ENCODE measurements around the gene PARL. TPM values are rescaled to one million over a fixed set of nuclear protein-coding genes. Genes with fewer than 3 reads are reported as not detected.
A peak's percentile ranks its signal among the peaks of the same experiment; 100 is the strongest.

Gene PARL
- total RNA-seq, 1 experiment from 2014 or later = 69.7 TPM

GRCh38 chr3:183912895-183913579 lies 28.4 kb upstream of the PARL start:
- Histone ChIP-seq H3K4me2 (ENCODE audit: low read length) (no peak overlapping the region), H3K27ac (ENCODE audit: low read depth, low read length) (no peak overlapping the region), H3K27me3 (ENCODE audit: insufficient read depth, low read length) (no peaks in the 10 kb centered on the region), H3K9me2 (ENCODE audit: insufficient read depth) (no peaks in the 10 kb centered on the region), H3K36me3 (ENCODE audit: control insufficient read depth in 1 of 2, insufficient read depth in 2 of 2, low read length in 2 of 2) (no peaks in the 10 kb centered on the region), H3K4me1 (ENCODE audit: control insufficient read depth in 1 of 2, insufficient read depth in 2 of 2, low read length in 2 of 2) (peaks cover 0 to 23% of the 10 kb centered on the region in 2 experiments; a peak in 2 of 4 replicates), H3K4me3 (replicated peaks in 1 of 2; ENCODE audit: low read depth in 1 of 2, low read length in 2 of 2) (no peak overlapping the region), H3K79me2 (ENCODE audit: insufficient read depth, low read length) (no peaks in the 10 kb centered on the region), H2AFZ (ENCODE audit: low read depth, low read length, poor library complexity, severe bottlenecking) (no peak overlapping the region), H3K9ac (ENCODE audit: low read length) (no peak overlapping the region), H3K9me3 (ENCODE audit: control insufficient read depth in 1 of 2, insufficient read depth in 1 of 2, low read depth in 1 of 2, low read length in 2 of 2) (no peaks in the 10 kb centered on the region), H4K20me1 (ENCODE audit: insufficient read depth) (no peaks in the 10 kb centered on the region)
- intact Hi-C loops (cut with micrococcal nuclease) = no loop called here
- ChIA-PET POLR2A (no interaction called here), CTCF (no interaction called here), RAD21 (ENCODE audit: low non-redundant PET in 1 of 2, low total read pairs in 2 of 2, uncharacterized antibody in 2 of 2, unreplicated experiment in 2 of 2) (no interaction called here)
- DNase-seq (ENCODE audit: low read depth, low spot score) (no peak), ATAC-seq (0 out of 2 replicates have a peak, but pooled peaks have one; percentile 39)
- TF ChIP-seq SP1 (IDR thresholded peaks at IDR 0.05; ENCODE audit: low read depth) (no peak), REST (IDR thresholded peaks at IDR 0.05; ENCODE audit: low read depth) (no peak)
- BruUV-seq (replicated peaks) = no TSS peak

GRCh38 chr3:183911763-183912506 lies 27.3 kb upstream of the PARL start:
- DNase-seq (ENCODE audit: low read depth, low spot score) = no peak
- CTCF ChIA-PET = no interaction called here
- Histone ChIP-seq H3K4me3 (replicated peaks in 1 of 2; ENCODE audit: low read depth in 1 of 2, low read length in 2 of 2) (no peak overlapping the region), H4K20me1 (ENCODE audit: insufficient read depth) (no peaks in the 10 kb centered on the region), H3K36me3 (ENCODE audit: control insufficient read depth in 1 of 2, insufficient read depth in 2 of 2, low read length in 2 of 2) (no peaks in the 10 kb centered on the region), H3K27me3 (ENCODE audit: insufficient read depth, low read length) (no peaks in the 10 kb centered on the region), H3K79me2 (ENCODE audit: insufficient read depth, low read length) (no peaks in the 10 kb centered on the region), H3K9me2 (ENCODE audit: insufficient read depth) (no peaks in the 10 kb centered on the region), H3K9me3 (ENCODE audit: control insufficient read depth in 1 of 2, insufficient read depth in 1 of 2, low read depth in 1 of 2, low read length in 2 of 2) (no peaks in the 10 kb centered on the region), H2AFZ (ENCODE audit: low read depth, low read length, poor library complexity, severe bottlenecking) (no peak overlapping the region), H3K4me2 (ENCODE audit: low read length) (no peak overlapping the region), H3K9ac (ENCODE audit: low read length) (no peak overlapping the region), H3K4me1 (ENCODE audit: control insufficient read depth in 1 of 2, insufficient read depth in 2 of 2, low read length in 2 of 2) (peaks cover 0 to 23% of the 10 kb centered on the region in 2 experiments; a peak in 2 of 4 replicates), H3K27ac (ENCODE audit: low read depth, low read length) (no peak overlapping the region)
- no TSS peak for BruUV-seq (replicated peaks)
- RAD21 ChIA-PET (ENCODE audit: low non-redundant PET in 1 of 2, low total read pairs in 2 of 2, uncharacterized antibody in 2 of 2, unreplicated experiment in 2 of 2) = no interaction called here
- POLR2A ChIA-PET = no interaction called here
- TF ChIP-seq SIN3A (IDR thresholded peaks at IDR 0.05; ENCODE audit: low read depth) = no peak
- no peak for TF ChIP-seq CTCF (IDR thresholded peaks at IDR 0.05 in 2 of 3, conservative IDR thresholded peaks at IDR 0.05 in 1 of 3; ENCODE audit: borderline replicate concordance in 1 of 3, insufficient read depth in 1 of 3, low read depth in 2 of 3, low read length in 2 of 3)
- TF ChIP-seq SRF (IDR thresholded peaks at IDR 0.05; ENCODE audit: low read depth) = no peak
- TF ChIP-seq TCF7L2 (IDR thresholded peaks at IDR 0.05; ENCODE audit: borderline replicate concordance, extremely low read depth, insufficient read depth, insufficient read length) = no peak
- TF ChIP-seq RAD21 (IDR thresholded peaks at IDR 0.05; ENCODE audit: low read depth) = no peak
- TF ChIP-seq CEBPB (IDR thresholded peaks at IDR 0.05; ENCODE audit: low read depth) = no peak
- TF ChIP-seq POLR2A (IDR thresholded peaks at IDR 0.05; ENCODE audit: borderline replicate concordance, extremely low read depth, insufficient read depth, insufficient read length) = no peak
- intact Hi-C loops (cut with micrococcal nuclease) = no loop called here
- ATAC-seq = no peak

Measured in HCT116 (cell line).